ENCODE results near the gene ATG13. TPM values are rescaled to one million over a fixed set of nuclear protein-coding genes. Genes with fewer than 3 reads are reported as not detected.

Gene ATG13
- polyA plus RNA-seq, 1 donor (not counting 4 experiments of a cell fraction or from before 2014, with no cell fraction given): 33.3 TPM

- Histone ChIP-seq H3K4me2 (ENCODE audit: control insufficient read depth, extremely low read depth, insufficient read depth, low read depth, low read length) (peak within 1 kb of the TSS; percentile 97), H4K20me1 (ENCODE audit: control insufficient read depth, extremely low read depth, insufficient read depth, low read length) (no peaks in the 10 kb centered on the region)
- FAIRE-seq: peak; percentile 87
Observed at GRCh38 chr11:46700241-46701077, 83.1 kb downstream of the ATG13 start, which contains the start of the genes ARHGAP1 and ZNF408. Gene ARHGAP1, minus strand, starts transcription at chr11:46700619. Its CDS starts 4,512 bp downstream, at chr11:46696107. Gene ZNF408, plus strand, starts transcription at chr11:46701031. Its CDS starts 17 bp downstream, at chr11:46701048.

GRCh38 chr11:46701078-46701654, 83.8 kb downstream of the ATG13 start:
- TF ChIP-seq EZH2 (IDR thresholded peaks at IDR 0.05; ENCODE audit: low read length) (no peak), CTCF (optimal IDR thresholded peaks at IDR 0.05 in 1 of 3, IDR thresholded peaks at IDR 0.05 in 1 of 3, conservative IDR thresholded peaks at IDR 0.05 in 1 of 3; ENCODE audit: extremely low read depth in 1 of 3, insufficient read depth in 2 of 3, low read length in 3 of 3) (no peak)
- DNase-seq (ENCODE audit: low read depth, low spot score) (no peak), FAIRE-seq (no peak)
- peak overlapping the region; percentile 81 to 97 (median 85) for H3K4me3 ChIP-seq (ENCODE audit: control insufficient read depth in 2 of 3, extremely low read depth in 1 of 3, insufficient read depth in 2 of 3, low read depth in 1 of 3, low read length in 3 of 3)
- H3K9me1 ChIP-seq (ENCODE audit: control insufficient read depth, extremely low read depth, insufficient read depth, low read length): no peaks in the 10 kb centered on the region
- peak overlapping the region; percentile 97 for H3K27ac ChIP-seq (ENCODE audit: control insufficient read depth, insufficient read depth, low read length)
- H3K9ac ChIP-seq (ENCODE audit: control insufficient read depth, extremely low read depth, insufficient read depth, low read length): peak overlapping the region; percentile 88
- H3K36me3 ChIP-seq (ENCODE audit: control insufficient read depth in 2 of 2, extremely low read depth in 1 of 2, insufficient read depth in 2 of 2, low read length in 2 of 2): peaks cover 21 to 37% of the 10 kb centered on the region in 2 experiments
- dilution Hi-C loops (cut with MboI; ENCODE audit: extremely low pct_ligation_motif_present, low sequenced_read_pairs): no loop called here
- peak overlapping the region; percentile 97 for H3K4me2 ChIP-seq (ENCODE audit: control insufficient read depth, extremely low read depth, insufficient read depth, low read depth, low read length)
- no peaks in the 10 kb centered on the region for H3K9me3 ChIP-seq (ENCODE audit: control insufficient read depth, low read depth, low read length)
- peak overlapping the region; percentile 96 for H2AFZ ChIP-seq (ENCODE audit: control insufficient read depth, low read length)
- peaks cover 13% of the 10 kb centered on the region for H3K4me1 ChIP-seq (ENCODE audit: control insufficient read depth, extremely low read depth, insufficient read depth, low read length)
- H3K79me2 ChIP-seq (ENCODE audit: control insufficient read depth, insufficient read depth, low read length): peaks cover 76% of the 10 kb centered on the region
- H4K20me1 ChIP-seq (ENCODE audit: control insufficient read depth, extremely low read depth, insufficient read depth, low read length): peaks cover 3% of the 10 kb centered on the region
- no peaks in the 10 kb centered on the region for H3K27me3 ChIP-seq (ENCODE audit: control insufficient read depth, extremely low read depth, insufficient read depth, low read length)

More at GRCh38 chr11:46700241-46701077, 83.1 kb downstream of the ATG13 start, which contains the start of the genes ARHGAP1 and ZNF408:
- no peaks in the 10 kb centered on the region for H3K9me3 ChIP-seq (ENCODE audit: control insufficient read depth, low read depth, low read length)
- peaks cover 26 to 34% of the 10 kb centered on the region in 2 experiments for H3K36me3 ChIP-seq (ENCODE audit: control insufficient read depth in 2 of 2, extremely low read depth in 1 of 2, insufficient read depth in 2 of 2, low read length in 2 of 2)
- peaks cover 70% of the 10 kb centered on the region for H3K79me2 ChIP-seq (ENCODE audit: control insufficient read depth, insufficient read depth, low read length)
- peaks cover 13% of the 10 kb centered on the region for H3K4me1 ChIP-seq (ENCODE audit: control insufficient read depth, extremely low read depth, insufficient read depth, low read length)
- no peaks in the 10 kb centered on the region for H3K9me1 ChIP-seq (ENCODE audit: control insufficient read depth, extremely low read depth, insufficient read depth, low read length)
- peak within 1 kb of the TSS; percentile 81 to 97 (median 85) for H3K4me3 ChIP-seq (ENCODE audit: control insufficient read depth in 2 of 3, extremely low read depth in 1 of 3, insufficient read depth in 2 of 3, low read depth in 1 of 3, low read length in 3 of 3)
- TF ChIP-seq EZH2 (IDR thresholded peaks at IDR 0.05; ENCODE audit: low read length): no peak
- TF ChIP-seq CTCF (optimal IDR thresholded peaks at IDR 0.05 in 1 of 3, IDR thresholded peaks at IDR 0.05 in 1 of 3, conservative IDR thresholded peaks at IDR 0.05 in 1 of 3; ENCODE audit: extremely low read depth in 1 of 3, insufficient read depth in 2 of 3, low read length in 3 of 3): no peak
- peak within 1 kb of the TSS; percentile 97 for H3K27ac ChIP-seq (ENCODE audit: control insufficient read depth, insufficient read depth, low read length)
- no peaks in the 10 kb centered on the region for H3K27me3 ChIP-seq (ENCODE audit: control insufficient read depth, extremely low read depth, insufficient read depth, low read length)
- dilution Hi-C loops (cut with MboI; ENCODE audit: extremely low pct_ligation_motif_present, low sequenced_read_pairs): no loop called here
- peak within 1 kb of the TSS; percentile 88 for H3K9ac ChIP-seq (ENCODE audit: control insufficient read depth, extremely low read depth, insufficient read depth, low read length)
- peak within 1 kb of the TSS; percentile 96 for H2AFZ ChIP-seq (ENCODE audit: control insufficient read depth, low read length)
- peak; percentile 85 for DNase-seq (ENCODE audit: low read depth, low spot score)

All from keratinocyte (primary cell).